Body of pancreas (tissue), 4 donors: ENCODE measurements around the gene ZRANB3. TPM values are rescaled to one million over a fixed set of nuclear protein-coding genes. Genes with fewer than 3 reads are reported as not detected.

Experiments
- ATAC-seq: fragments of 150-250 bp; one replicate; pipeline ENCODE4 v1.9.1; 2016
- DNase-seq, 4 donors: peaks; one replicate each; pipeline ENCODE4 v3.0.0-alpha.2; 2019
- H3K27ac ChIP-seq, 4 donors: fragments of 200-600 bp; sonication (generic); 1 replicate in 3 of 4; 2 replicates in 1 of 4; pipeline versions ENCODE4 v1.5.1 to v1.6.1; 2016 to 2019; ENCODE audit warnings: mild to moderate bottlenecking in 1 of 4, mixed read lengths in 1 of 4, moderate library complexity in 1 of 4
- H3K27me3 ChIP-seq, 2 donors: fragments of 200-600 bp; sonication (generic); one replicate each; pipeline ENCODE4 v1.6.0; 2016; ENCODE audit warnings: mild to moderate bottlenecking in 1 of 2
- H3K36me3 ChIP-seq, 2 donors: fragments of 200-600 bp; sonication (generic); replicated peaks in 1 of 2; 2 replicates each; pipeline ENCODE4 v1.5.1; 2016; ENCODE audit warnings: low read depth in 2 of 2; ENCODE audit not compliant: insufficient read depth in 1 of 2
- H3K4me1 ChIP-seq: fragments of 200-600 bp; sonication (generic); one replicate; pipeline ENCODE4 v1.6.0; 2016
- H3K4me3 ChIP-seq, 2 donors: fragments of 200-600 bp; sonication (generic); 1 replicate in 1 of 2; 2 replicates in 1 of 2; pipeline ENCODE4 v1.5.1; 2016 to 2019
- H3K9me3 ChIP-seq, 3 donors: fragments of 200-600 bp; sonication (generic); 1 replicate in 2 of 3; 2 replicates in 1 of 3; pipeline ENCODE4 v1.5.1; 2016
- POLR2A ChIP-seq, 3 donors: fragments of 450-650 bp; IDR thresholded peaks; one replicate each; pipeline ENCODE4 v1.6.1; 2016; ENCODE audit warnings: antibody characterized with exemption in 3 of 3, mild to moderate bottlenecking in 2 of 3
- WGBS, 2 donors: methylation state at CpG; one replicate each; pipeline ENCODE4 v1.1.5; 2017; 5-methylcytosine and 5-hydroxymethylcytosine counted together
- intact Hi-C: fragments of 100-400 bp; cut with DNase I; formaldehyde crosslinking; loops from one replicate; pipeline ENCODE4 v1.15.1; 2023
- total RNA-seq, 2 donors: library from RNA; depleted of rRNA; stranded (reverse); fragments of >200 nt; gene quantifications; one replicate each; pipeline ENCODE4 v1.1.0, GENCODE V29; 2016
- TF ChIP-seq, protein P1 (sequence below), 7 experiments: fragments of 450-650 bp in 4 of 7; fragments of 200-600 bp in 3 of 7; sonication (generic) in 3 of 7; IDR thresholded peaks; one replicate each; pipeline ENCODE4 v1.5.1; 2016 to 2019; ENCODE audit warnings: antibody characterized with exemption in 7 of 7

The ZRANB3 gene
- total RNA-seq, 2 donors from 2014 or later, result 3.4 to 10.2 TPM

DNA sequence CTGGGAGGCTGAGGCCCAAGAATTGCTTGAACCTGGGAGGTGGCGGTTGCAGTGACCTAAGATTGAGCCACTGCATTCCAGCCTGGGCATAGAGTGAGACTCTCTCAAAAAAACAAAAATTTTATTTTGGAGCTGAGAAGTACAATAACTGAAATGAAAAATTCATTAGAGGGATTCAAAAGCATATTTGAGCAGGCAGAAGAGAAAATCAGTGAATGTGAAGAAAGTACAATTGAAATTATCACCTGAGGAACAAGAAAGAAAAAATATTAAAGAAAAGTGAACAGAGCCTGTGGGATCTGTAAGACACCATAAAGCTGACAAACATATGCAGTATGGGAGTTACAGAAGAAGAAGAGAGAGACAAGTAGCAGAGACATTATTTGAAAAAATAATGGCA, 341.9 kb downstream of the ZRANB3 start:
- H3K27me3 ChIP-seq, result no peaks in the 10 kb centered on the region
- no peak for DNase-seq
- no peaks in the 10 kb centered on the region for H3K4me1 ChIP-seq
- H3K9me3 ChIP-seq, result no peaks in the 10 kb centered on the region
- TF ChIP-seq, protein P1, sequence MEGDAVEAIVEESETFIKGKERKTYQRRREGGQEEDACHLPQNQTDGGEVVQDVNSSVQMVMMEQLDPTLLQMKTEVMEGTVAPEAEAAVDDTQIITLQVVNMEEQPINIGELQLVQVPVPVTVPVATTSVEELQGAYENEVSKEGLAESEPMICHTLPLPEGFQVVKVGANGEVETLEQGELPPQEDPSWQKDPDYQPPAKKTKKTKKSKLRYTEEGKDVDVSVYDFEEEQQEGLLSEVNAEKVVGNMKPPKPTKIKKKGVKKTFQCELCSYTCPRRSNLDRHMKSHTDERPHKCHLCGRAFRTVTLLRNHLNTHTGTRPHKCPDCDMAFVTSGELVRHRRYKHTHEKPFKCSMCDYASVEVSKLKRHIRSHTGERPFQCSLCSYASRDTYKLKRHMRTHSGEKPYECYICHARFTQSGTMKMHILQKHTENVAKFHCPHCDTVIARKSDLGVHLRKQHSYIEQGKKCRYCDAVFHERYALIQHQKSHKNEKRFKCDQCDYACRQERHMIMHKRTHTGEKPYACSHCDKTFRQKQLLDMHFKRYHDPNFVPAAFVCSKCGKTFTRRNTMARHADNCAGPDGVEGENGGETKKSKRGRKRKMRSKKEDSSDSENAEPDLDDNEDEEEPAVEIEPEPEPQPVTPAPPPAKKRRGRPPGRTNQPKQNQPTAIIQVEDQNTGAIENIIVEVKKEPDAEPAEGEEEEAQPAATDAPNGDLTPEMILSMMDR (IDR thresholded peaks at IDR 0.05), result no peak
- TF ChIP-seq POLR2A (IDR thresholded peaks at IDR 0.05), result no peak
- WGBS, 2 donors, result 100% methylated on average over 1 of the region's 1 CpG
- H3K27ac ChIP-seq, result no peak overlapping the region
- no peaks in the 10 kb centered on the region for H3K36me3 ChIP-seq
- intact Hi-C loops, result no loop called here
- H3K4me3 ChIP-seq, result no peak overlapping the region
- ATAC-seq, result no peak

DNA sequence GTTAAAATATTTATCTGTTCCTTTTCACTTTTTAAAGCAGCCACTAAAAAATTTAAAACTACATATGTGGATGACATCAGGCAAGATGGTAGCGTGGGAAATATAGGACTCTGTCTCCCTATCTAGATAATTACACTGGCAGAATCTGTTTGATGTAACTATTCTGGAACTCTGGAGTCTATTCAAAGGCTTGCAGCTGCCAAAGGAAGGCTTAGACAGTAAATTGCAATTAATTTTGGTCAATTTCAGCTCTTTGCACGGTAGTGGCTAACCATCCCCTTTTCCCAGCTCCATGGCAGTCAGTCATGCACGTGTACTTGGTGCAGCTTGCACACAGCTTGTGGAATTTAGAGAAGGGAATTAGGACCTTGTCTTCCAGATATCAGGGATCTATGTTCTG, 343.7 kb downstream of the ZRANB3 start:
- 79 to 90% methylated on average over 3 of the region's 3 CpGs for WGBS, 2 donors
- no peak overlapping the region for H3K4me3 ChIP-seq
- H3K4me1 ChIP-seq, result no peaks in the 10 kb centered on the region
- no peaks in the 10 kb centered on the region for H3K9me3 ChIP-seq
- intact Hi-C loops, result no loop called here
- no peak for ATAC-seq
- DNase-seq, result no peak
- no peak overlapping the region for H3K27ac ChIP-seq
- no peaks in the 10 kb centered on the region for H3K27me3 ChIP-seq
- no peaks in the 10 kb centered on the region for H3K36me3 ChIP-seq
- TF ChIP-seq, protein P1 (IDR thresholded peaks at IDR 0.05), result no peak
- TF ChIP-seq POLR2A (IDR thresholded peaks at IDR 0.05), result no peak

DNA sequence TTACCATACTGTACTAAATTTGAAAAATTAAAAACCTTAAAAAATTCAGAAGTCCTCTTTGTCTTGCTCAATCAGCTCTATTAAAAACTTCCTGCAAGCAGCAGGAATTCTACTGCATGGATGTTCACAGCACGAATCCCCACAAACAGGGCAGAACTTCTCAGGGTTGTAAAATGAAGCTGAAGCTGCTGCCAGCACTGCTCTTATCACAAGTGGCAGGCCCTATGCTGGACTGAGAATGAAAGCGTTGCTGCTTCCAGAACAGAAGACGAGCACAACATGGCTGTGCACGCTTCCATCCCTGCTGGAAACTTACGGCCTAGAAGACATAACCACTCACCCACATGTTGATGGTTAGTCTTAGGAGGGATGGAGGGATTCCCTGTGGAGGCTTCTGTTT, 345.0 kb downstream of the ZRANB3 start:
- intact Hi-C loops, result no loop called here
- H3K36me3 ChIP-seq, result no peaks in the 10 kb centered on the region
- TF ChIP-seq, protein P1 (IDR thresholded peaks at IDR 0.05), result no peak
- TF ChIP-seq POLR2A (IDR thresholded peaks at IDR 0.05), result no peak
- DNase-seq, result no peak
- no peak overlapping the region for H3K4me3 ChIP-seq
- H3K27me3 ChIP-seq, result no peaks in the 10 kb centered on the region
- 92 to 93% methylated on average over 5 of the region's 5 CpGs for WGBS, 2 donors
- H3K27ac ChIP-seq, result no peak overlapping the region
- no peaks in the 10 kb centered on the region for H3K4me1 ChIP-seq
- H3K9me3 ChIP-seq, result no peaks in the 10 kb centered on the region
- ATAC-seq, result no peak

DNA sequence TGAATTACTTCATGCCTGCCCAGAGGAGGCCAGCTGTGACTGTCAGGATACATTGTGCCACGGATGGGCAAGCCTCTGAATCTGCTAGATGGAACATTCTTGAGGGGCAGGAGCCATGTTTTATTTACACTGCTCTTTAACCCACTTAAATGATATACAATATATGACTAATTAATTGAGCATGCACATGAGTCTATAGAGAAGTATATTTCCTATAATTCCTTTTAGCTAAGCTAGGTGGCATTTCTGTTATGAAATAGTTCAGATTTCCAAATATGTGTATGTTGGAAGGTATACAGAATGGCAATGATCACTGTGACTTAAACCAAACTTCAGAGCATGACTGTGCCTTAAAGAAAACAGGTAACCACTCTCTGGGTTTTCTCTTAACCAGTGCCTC, 347.2 kb downstream of the ZRANB3 start:
- ATAC-seq, result no peak
- H3K36me3 ChIP-seq, result no peaks in the 10 kb centered on the region
- no peaks in the 10 kb centered on the region for H3K27me3 ChIP-seq
- no peaks in the 10 kb centered on the region for H3K9me3 ChIP-seq
- intact Hi-C loops, result no loop called here
- no peak overlapping the region for H3K4me3 ChIP-seq
- no peak overlapping the region for H3K27ac ChIP-seq
- WGBS, 2 donors, result 87 to 93% methylated on average over 1 of the region's 1 CpG
- no peak for TF ChIP-seq POLR2A (IDR thresholded peaks at IDR 0.05)
- TF ChIP-seq, protein P1 (IDR thresholded peaks at IDR 0.05), result no peak
- DNase-seq, result no peak
- H3K4me1 ChIP-seq, result no peaks in the 10 kb centered on the region

DNA sequence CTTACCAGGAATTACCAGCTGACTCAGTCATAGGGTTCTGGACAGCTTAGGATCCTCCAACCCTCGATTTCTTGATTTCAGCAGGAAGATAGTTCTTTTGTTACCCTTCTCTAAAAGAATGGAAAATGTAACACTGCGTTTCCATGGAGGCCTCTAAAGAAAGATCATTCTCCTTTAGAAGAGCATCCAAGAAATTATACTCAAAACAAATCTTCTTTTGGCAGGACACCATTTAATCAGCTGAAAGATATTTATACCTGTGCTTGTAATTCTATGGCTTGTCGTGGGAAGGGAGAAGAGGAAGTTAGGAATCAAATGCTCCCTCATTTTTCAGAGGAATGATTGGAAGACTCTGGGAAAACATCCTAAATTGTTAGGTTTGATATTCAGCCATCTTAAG, 348.4 kb downstream of the ZRANB3 start:
- WGBS, 2 donors, result 73 to 90% methylated on average over 3 of the region's 3 CpGs
- Histone ChIP-seq H3K27me3 (no peaks in the 10 kb centered on the region), H3K4me1 (no peaks in the 10 kb centered on the region), H3K27ac (no peak overlapping the region), H3K36me3 (no peaks in the 10 kb centered on the region), H3K9me3 (no peaks in the 10 kb centered on the region), H3K4me3 (no peak overlapping the region)
- intact Hi-C loops, result no loop called here
- TF ChIP-seq POLR2A (IDR thresholded peaks at IDR 0.05), result no peak
- TF ChIP-seq, protein P1 (IDR thresholded peaks at IDR 0.05), result no peak
- no peak for DNase-seq
- ATAC-seq, result no peak
